ENCODE measurements around the gene BRD3OS.

BRD3OS gene

DNA sequence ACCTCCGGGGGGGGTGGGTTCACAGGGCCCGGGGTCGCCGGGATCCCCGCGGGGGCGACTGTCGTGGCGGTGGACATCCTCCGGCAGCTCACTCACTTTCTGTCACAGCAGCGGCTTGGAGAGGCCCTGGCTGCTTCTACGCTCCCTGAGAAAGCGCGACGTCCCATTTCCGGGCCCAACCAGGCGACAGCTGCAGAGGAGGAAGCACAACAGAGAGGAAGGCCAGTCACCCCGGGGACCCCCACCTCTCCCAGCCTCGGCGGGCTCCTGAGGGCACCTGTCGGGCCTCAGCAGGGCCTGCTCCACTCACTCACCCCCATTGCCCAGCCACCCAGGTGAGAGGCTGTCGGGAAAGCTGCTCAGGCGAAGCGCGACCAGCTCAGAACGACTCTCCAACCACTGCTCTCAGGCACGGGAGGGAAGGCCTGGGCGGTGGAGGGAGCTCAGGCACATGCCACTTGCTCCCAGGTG lies 28.2 kb downstream of the BRD3OS start:
- H3K4me3 ChIP-seq (ENCODE audit: low read depth, low read length) = no peak overlapping the region
- no peak for DNase-seq (ENCODE audit: low read depth)
- TF ChIP-seq, protein P1, sequence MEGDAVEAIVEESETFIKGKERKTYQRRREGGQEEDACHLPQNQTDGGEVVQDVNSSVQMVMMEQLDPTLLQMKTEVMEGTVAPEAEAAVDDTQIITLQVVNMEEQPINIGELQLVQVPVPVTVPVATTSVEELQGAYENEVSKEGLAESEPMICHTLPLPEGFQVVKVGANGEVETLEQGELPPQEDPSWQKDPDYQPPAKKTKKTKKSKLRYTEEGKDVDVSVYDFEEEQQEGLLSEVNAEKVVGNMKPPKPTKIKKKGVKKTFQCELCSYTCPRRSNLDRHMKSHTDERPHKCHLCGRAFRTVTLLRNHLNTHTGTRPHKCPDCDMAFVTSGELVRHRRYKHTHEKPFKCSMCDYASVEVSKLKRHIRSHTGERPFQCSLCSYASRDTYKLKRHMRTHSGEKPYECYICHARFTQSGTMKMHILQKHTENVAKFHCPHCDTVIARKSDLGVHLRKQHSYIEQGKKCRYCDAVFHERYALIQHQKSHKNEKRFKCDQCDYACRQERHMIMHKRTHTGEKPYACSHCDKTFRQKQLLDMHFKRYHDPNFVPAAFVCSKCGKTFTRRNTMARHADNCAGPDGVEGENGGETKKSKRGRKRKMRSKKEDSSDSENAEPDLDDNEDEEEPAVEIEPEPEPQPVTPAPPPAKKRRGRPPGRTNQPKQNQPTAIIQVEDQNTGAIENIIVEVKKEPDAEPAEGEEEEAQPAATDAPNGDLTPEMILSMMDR (IDR thresholded peaks at IDR 0.05; ENCODE audit: control insufficient read depth, extremely low read depth, insufficient read depth) = no peak

DNA sequence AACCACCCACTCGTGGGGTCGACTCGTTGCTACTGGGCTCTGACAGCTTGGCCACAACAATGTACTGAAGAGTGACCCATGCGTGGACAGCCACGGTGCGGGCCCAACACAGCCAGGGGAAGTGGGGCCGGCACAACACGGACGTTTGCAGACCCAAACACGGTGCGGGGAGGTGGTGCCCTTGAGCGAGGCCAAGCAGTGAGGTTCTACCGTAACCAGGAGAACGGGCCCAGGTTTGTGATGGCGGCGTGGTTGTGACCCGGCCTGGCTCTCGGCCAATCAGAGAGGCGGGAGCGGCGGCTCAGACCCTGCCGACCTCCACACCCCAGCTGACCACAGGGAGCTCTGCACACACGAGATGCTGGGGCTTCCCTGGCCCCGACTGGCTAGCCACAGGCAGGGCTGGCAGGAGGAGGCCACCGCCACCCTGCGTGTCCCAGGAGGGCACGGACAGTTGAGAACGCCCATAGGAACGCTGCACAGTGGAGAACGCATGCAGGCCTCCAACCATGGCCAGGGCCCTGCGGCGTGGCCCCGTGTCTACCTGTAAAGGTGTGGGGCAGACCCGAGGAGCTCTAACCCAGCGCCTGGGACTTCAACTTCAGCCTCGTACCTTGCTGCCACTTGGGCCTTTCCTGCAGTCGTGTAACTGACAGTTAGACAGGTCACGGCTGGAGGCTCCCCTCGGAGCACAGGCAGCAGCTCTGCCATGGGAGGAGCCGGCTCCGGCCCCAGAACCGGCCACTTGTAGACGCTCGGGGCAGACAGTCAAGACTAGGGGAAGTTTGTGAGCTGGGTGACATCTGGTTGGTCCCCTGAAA lies 28.9 kb downstream of the BRD3OS start:
- DNase-seq (ENCODE audit: low read depth) = no peak
- TF ChIP-seq, protein P1 (IDR thresholded peaks at IDR 0.05; ENCODE audit: control insufficient read depth, extremely low read depth, insufficient read depth) = no peak

DNA sequence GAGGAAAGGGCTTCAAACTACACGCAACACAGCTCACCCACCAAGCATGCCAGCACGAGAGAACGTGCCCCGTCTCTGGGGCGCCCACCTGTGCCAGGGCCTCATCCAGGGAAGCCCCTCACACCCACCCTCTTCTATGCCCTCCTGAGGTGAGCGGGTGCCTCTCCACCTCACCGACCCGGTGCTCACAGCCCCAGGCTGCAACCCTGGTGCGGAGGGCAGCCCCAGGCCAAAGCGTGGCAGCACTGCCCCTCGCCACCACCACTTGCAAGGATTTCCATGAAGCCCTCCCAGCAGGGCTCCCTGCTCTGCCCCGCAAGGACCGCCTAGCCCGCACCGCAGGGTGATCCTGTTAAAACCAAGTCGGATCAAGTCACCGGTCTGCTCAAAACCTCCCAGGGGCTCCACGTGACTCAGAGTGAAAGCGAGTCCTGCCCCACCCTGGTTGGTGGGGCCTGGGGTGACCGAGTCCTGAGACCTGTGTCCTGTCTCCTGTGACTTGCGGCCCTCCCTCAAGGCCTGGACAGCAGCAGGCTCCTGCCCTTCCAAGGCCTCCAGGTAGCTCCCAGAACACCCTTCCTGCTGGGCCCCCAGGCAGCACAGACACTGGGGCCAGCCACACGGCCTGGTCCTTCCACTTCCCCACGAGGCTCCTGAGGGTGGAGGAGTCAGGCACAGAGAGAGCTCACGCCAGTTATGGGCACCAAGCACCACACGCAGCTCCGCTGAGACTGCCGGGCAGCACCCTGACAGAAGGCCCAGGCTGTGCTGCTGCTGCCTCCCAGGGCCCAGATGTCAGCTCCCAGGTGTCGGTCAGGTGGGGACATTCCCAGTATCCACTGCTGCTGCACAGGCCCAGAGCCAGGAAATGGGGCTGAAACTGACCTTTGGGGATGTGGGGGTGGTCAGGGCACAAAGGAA lies 29.9 kb downstream of the BRD3OS start:
- no peak for DNase-seq (ENCODE audit: low read depth)
- TF ChIP-seq, protein P1 (IDR thresholded peaks at IDR 0.05; ENCODE audit: control insufficient read depth, extremely low read depth, insufficient read depth) = no peak
- no peak overlapping the region for H3K4me3 ChIP-seq (ENCODE audit: low read depth, low read length)

More for the DNA sequence above, 28.9 kb downstream of the BRD3OS start:
- H3K4me3 ChIP-seq (ENCODE audit: low read depth, low read length) = no peak overlapping the region

DNA sequence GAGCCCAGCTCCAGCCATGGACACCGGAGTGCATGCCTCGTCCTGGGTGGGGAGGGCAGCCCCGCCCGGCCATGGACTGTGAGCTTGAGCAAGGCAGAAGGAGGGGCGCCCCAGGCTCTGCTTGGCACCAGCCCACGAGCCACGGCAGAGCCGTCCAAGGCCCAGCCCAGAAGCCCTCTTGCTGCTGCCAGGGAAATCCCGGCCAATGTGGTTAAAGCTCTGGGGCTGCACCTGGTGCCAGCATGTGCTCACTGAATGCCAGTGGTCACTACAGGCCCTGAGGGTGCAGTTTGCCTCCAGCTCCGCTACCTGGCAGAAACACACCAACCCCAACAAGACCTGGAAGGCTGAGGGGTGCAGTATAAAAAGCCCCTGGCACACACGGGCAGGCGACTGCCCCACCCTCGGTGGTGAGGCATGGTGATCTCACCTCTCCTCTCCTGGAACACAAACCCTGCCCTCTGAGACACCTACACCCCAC lies 30.7 kb downstream of the BRD3OS start:
- peak; percentile 55 for DNase-seq (ENCODE audit: low read depth)
- no peak overlapping the region for H3K4me3 ChIP-seq (ENCODE audit: low read depth, low read length)
- TF ChIP-seq, protein P1 (IDR thresholded peaks at IDR 0.05; ENCODE audit: control insufficient read depth, extremely low read depth, insufficient read depth) = no peak

GRCh38 chr9:134056483-134057306 lies 31.4 kb downstream of the BRD3OS start:
- H3K4me3 ChIP-seq (ENCODE audit: low read depth, low read length) = no peak overlapping the region
- TF ChIP-seq, protein P1 (IDR thresholded peaks at IDR 0.05; ENCODE audit: control insufficient read depth, extremely low read depth, insufficient read depth) = no peak
- DNase-seq (ENCODE audit: low read depth) = no peak

- TF ChIP-seq, protein P1 (IDR thresholded peaks at IDR 0.05; ENCODE audit: control insufficient read depth, extremely low read depth, insufficient read depth) = no peak
- no peak overlapping the region for H3K4me3 ChIP-seq (ENCODE audit: low read depth, low read length)
- DNase-seq (ENCODE audit: low read depth) = no peak
These were observed 32.0 kb downstream of the BRD3OS start for GRCh38 chr9:134057307-134057657.

All from LNCaP clone FGC (cell line).